Measurements from ENCODE around the gene FAM193A. TPM values are rescaled to one million over a fixed set of nuclear protein-coding genes. Genes with fewer than 3 reads are reported as not detected.
A peak's percentile ranks its signal among the peaks of the same experiment; 100 is the strongest.
"Not testable (repeated sequence)": the region's sequence is repeated elsewhere in the genome, so short reads cannot be mapped to it uniquely, and the experiment has no call there.

Gene FAM193A
- total RNA-seq, 1 experiment from 2014 or later = 11.1 TPM

DNA sequence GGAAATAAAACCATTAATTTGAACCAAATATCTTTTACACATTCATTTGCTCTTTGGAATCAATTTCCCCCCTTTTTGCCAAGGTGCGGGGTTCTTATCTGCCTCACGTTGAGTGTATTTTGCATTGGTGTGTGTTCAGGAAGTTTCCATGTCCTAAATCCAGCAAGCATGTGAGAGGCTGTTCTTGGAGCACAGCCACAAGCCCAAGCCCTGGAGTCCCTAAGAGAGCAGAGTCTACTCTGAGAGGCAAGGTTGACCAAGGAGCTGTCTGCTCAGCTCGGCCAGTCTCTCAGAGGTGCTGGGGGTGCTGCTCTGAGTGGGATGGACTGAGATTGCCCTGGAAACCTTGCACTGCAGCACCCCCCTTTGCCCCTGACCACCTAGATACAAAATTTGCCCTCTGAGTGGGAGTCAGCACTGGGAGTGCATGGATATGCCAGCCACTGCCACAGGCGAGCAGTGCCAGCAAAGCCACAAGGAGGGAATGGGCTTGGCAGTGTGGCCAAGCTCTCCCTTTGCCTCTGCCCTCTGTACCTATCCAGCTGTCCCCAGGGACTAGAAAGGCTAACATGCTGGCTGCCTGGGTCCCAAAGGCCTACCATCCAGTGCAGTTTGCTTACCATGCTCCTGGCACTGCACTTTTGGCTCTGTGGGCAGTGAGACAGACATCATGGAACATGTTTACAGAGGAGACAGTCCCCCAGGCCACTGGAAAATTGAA lies 20.5 kb upstream of the FAM193A start:
- DNase-seq (ENCODE audit: low read depth) = no peak

- DNase-seq (ENCODE audit: low read depth) = no peak
Measured at GRCh38 chr4:2516635-2517034, 19.8 kb upstream of the FAM193A start.

DNA sequence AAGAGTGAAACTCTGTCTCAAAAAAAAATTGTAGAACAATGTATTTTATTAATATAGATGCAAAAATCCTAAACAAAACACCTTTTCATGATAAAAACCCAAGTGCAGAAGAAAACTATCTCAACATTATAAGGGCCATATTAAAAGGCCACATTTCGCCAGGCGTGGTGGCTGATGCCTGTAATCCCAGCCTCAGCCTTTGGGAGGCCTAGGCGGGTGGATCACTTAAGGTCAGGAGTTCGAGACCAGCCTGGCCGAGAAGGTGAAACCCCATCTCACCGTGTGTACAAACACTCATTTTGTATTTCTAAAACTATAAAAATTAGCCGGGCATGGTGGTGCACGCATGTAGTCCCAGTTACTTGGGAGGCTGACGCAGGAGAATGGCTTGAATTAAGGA lies 9.9 kb upstream of the FAM193A start:
- DNase-seq (ENCODE audit: low read depth) = no peak

GRCh38 chr4:2534904-2535375 lies 1.5 kb upstream of the FAM193A start:
- no peak for DNase-seq (ENCODE audit: low read depth)

GRCh38 chr4:2535376-2536192 lies 863 bp upstream of the FAM193A start:
- no peak for DNase-seq (ENCODE audit: low read depth)

GRCh38 chr4:2537011-2537830 lies 774 bp downstream of the FAM193A start:
- peak; percentile 42 for DNase-seq (ENCODE audit: low read depth)

DNA sequence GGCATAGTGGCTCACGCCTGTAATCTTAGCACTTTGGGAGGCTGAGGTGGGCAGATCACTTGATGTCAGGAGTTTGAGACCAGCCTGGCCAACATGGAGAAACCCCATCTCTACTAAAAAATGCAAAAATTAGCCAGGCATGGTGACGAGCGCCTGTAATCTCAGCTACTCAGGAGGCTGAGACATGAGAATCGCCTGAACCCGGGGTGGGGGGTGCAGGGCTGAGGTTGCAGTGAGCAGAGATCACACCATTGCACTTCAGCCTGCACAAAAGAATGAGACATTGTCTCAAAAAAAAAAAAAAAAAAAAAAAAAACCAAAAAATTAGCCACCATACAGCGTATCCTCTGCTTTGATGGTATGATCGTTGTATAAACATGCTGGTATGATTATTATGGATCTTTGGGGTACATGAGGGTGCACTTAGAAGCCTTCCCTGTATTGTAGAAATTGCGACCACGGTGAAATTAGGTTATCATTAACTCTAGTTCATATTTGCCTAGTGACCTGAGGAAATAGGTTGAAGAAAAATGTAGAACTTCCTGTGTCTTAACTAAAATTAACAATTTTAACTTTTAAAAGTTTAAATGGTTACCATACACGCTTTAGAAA lies 7.2 kb downstream of the FAM193A start:
- not testable (repeated sequence) for DNase-seq (ENCODE audit: low read depth)

DNA sequence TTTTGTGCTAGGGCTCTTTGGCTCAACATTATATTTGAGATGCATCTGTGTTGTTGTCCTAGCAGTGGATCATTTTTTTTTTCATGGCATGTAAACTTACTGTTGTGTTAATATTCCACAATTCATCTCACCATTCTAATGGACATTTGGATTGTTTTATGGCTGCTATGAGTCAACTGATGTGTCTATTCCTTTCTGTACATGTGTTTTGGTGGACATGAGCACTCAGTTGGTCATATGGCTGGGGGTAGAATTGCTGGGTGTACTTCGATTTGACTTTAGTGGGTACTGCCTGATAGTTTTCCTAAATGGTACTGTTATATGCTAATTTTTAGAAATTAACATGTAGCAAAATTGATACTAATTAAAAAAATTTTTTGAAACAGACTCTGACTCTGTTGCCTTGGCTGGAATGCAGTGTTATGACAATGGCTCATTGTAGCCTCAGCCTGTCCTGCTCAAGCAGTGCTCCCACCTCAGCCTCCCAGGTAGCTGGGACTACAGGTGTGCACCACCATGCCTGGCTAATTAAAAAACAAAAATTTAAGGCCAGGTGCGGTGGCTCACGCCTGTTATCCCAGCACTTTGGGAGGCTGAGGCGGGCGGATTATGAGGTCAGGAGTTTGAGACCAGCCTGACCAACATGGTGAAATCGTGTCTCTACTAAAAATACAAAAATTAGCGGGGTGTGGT lies 9.0 kb downstream of the FAM193A start:
- DNase-seq (ENCODE audit: low read depth) = no peak

DNA sequence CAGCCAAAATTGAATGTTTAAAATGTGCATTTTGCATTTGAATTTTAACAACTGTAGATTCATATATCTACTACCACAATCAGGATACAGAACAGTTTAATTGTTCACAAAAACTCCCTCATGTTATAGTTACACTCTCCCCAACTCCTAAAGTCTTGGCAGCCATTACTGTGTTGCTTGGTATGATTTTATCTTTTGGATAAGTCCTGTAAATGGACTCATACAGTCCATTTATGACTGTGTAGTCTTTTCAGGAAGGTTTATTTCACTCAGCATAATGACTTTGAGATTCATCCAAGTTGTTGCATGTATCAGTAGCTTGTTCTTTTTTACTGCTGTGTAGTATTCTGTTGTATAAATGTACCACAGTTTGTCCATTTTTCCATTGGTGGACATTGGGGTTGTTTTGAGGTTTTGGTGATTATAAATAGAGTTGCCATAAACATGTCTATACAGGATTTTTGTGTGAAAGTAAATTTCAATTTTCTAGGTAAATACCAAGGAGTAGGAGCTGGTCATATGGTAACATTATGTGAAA lies 9.9 kb downstream of the FAM193A start:
- no peak for DNase-seq (ENCODE audit: low read depth)

DNA sequence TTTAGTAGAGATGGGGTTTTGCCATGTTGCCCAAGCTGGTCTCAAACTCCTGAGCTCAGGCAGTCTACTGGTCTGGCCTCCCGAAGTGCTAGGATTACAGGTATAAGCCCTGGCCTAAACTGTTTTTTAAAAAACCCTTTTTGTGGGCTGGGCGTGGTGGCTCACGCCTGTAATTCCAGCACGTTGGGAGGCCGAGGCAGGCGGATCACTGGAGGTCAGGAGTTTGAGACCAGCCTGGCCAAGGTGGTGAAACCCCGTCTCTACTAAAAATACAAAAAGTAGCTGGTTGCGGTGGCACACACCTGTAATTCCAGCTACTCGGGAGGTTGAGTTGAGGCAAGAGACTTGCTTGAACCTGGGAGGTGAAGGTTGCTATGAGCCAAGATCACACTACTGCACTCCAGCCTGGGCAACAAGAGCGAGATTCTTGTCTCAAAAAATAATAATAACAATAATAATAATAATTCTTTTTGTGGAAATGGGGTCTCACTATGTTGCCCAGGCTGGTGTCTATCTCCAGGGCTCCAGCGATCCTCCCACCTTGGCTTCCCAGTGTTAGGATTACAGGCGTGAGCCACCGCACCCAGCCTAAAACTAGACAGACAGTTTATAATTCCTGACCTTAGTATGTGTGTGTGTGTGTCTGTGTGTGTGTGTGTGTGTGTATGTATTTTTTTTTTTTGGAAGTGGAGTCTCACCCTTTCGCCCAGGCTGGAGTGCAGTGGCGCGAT lies 10.7 kb downstream of the FAM193A start:
- DNase-seq (ENCODE audit: low read depth) = not testable (repeated sequence)

DNA sequence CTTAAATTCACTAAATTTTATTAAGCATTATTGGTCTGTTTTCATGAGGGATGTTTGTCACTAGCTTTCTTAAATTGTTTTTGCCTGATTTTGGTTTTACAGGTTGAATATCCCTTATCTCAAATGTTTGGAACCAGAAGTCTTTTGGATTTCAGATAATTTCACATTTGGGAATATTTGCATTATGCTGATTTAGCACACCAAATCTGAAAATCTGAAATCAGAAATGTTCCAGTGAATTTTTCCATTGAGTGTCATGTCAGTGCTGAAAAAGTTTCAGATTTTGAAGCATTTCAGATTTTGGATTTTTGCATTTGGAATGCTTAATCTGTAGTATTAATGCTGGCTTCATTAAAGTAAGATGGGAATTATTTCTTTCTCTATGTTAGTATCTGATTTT lies 14.7 kb downstream of the FAM193A start:
- DNase-seq (ENCODE audit: low read depth) = no peak

DNA sequence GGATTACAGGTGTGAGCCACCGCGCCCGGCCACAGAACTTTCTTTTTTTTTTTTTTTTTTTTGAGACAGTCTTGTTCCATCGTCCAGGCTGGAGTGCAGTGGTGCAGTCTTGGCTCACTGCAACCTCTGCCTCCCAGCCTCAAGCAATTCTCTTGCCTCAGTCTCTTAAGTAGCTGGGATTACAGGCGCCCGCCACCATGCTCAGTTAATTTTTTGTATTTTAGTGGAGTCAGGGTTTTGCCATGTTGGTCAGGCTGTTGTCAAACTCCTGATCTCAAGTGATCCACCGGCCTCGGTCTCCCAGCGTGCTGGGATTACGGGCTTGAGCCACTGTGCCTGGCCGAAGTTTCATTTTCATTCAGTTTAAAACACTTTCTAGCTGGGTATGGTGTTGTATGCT lies 16.4 kb downstream of the FAM193A start:
- no peak for DNase-seq (ENCODE audit: low read depth)

DNA sequence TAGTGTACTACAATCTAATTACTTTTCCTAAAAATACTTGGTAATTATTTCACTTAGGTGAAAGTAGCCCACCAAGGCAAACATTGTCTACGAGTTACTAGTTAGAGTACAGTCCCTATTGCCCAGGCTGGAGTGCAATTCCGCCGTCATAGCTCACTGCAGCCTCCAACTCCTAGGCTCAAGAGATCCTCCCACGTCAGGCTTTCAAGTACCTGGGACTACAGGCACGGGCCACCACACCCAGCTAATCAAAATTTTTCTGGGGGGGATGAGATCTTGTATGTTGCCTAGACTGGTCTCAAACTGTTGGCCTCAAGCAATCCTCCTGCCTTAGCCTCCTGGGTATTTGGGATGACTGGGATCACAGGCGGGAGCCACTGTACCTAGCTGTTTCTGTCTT lies 21.9 kb downstream of the FAM193A start:
- DNase-seq (ENCODE audit: low read depth) = no peak

- DNase-seq (ENCODE audit: low read depth) = no peak
Measured at GRCh38 chr4:2560167-2560566, 23.7 kb downstream of the FAM193A start.

- no peak for DNase-seq (ENCODE audit: low read depth)
Measured at GRCh38 chr4:2565533-2565932, 29.1 kb downstream of the FAM193A start.

GRCh38 chr4:2570036-2570435 lies 33.6 kb downstream of the FAM193A start:
- no peak for DNase-seq (ENCODE audit: low read depth)

DNA sequence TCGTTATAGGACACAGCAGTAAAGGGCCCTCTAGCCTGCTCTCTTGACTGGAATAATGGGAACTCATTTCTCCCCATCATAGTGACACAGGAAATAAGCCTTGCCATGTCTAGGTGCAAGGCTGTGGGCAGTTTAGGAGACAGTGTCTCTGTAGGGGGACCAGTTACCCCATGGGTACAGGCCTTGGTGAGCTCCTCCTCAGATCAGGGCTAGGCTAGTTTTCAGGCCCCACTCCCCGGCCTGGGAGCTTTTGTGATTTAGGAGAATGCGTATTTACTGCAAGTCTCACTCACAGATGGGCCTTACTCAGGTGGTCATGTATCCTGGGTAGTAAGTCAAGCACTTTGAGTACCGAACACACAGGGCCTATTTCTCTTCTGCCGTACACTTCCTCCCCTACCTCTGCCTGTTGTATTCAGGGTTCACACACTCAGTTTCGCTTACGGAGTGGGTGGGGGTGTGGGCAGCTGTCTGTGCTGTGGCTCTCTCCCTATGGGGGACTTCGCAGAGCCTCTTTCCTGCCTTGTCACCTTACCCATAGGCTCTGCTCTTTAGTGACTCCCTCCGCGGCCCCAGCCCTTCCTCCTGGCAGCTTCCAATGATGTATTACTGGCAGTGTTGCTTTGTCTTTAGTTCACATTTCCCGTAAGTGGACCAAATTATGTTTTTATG lies 34.2 kb downstream of the FAM193A start:
- DNase-seq (ENCODE audit: low read depth) = no peak

- DNase-seq (ENCODE audit: low read depth) = no peak
Measured at GRCh38 chr4:2572076-2572475, 35.6 kb downstream of the FAM193A start.

DNA sequence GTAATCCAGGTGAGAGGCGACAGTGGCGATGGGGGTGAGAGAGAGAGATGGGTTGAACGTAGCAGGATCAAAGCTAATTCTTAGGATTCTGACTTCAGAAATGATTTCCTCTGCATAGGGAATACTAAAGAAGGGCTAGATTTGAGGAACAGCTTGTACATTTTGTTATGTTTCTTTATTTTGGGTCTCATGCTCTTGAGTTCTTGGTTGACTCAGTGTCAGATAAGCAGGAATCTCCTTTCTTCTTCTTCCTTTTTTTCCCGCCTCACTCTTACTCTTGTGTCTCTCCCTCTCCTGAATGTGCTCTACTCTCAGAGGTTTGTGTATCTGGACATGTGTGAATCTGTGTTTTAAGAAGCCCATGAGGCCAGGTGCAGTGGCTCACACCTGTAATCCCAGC lies 36.4 kb downstream of the FAM193A start:
- no peak for DNase-seq (ENCODE audit: low read depth)

DNA sequence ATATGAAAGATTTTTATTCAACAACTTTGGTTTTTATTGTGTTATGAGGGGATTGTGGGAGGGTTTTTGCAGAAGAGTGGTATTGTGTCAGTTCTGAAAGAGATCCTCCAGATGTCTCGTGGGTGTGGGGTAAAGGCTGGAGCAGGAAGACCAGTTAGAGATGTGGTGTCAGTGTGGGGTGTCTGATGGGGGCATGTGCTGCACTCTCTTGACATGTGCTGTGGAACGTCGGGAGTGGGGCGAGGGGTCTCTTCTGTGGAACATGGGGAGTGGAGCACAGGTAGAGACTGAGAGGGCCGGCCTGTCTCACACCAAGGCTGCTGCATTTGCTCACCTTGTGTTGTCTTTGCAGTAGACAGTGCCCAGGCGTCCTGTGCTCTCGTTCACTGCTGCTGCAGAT lies 37.6 kb downstream of the FAM193A start:
- DNase-seq (ENCODE audit: low read depth) = no peak
